Non-pigmented ciliary epithelial cell (primary cell): ENCODE results near the gene TAP2.

Experiments
- DNase-seq: peaks from one replicate; pipeline ENCODE4 v3.0.0-alpha.2; 2010; ENCODE audit warnings: low read depth

The TAP2 gene

DNA sequence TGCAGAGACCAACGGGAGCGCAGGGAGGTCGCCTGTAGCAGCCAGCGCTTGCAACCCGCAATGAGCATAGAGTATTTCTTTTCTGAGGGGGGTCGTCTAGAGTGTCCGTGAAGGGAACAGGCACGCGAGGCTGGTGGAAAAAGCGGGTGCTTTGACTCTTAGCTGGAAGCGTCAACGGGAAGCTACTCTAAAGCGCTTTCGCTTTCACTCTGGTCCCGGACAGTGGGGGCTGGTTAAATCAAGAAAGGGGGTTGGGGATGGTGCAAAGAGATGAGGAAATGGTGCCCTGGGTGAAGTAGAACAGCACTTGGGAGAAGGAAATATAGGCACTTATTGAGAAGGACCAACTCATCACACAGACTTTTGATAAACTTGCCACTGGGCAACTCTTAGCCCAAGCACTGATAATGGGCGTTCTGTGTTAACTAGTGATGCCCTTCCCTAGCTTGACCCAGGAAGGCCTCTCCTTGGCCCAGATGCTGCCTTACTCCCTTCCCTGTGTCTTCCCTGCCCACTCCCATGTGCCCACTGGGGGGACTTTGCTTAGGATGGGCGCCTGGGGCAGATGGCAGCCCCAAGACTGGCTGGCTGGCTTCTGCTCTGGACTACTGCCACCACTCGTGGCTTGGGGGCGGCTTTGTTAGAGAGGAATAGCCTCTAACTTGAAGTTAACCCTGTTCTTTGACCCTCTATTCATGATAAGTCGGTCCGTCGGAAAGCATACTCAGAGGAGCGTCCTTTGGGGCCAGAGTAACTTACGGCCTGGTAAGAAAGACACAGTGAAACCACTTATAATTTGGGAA lies 16.0 kb upstream of the TAP2 start:
- DNase-seq, result no peak

DNA sequence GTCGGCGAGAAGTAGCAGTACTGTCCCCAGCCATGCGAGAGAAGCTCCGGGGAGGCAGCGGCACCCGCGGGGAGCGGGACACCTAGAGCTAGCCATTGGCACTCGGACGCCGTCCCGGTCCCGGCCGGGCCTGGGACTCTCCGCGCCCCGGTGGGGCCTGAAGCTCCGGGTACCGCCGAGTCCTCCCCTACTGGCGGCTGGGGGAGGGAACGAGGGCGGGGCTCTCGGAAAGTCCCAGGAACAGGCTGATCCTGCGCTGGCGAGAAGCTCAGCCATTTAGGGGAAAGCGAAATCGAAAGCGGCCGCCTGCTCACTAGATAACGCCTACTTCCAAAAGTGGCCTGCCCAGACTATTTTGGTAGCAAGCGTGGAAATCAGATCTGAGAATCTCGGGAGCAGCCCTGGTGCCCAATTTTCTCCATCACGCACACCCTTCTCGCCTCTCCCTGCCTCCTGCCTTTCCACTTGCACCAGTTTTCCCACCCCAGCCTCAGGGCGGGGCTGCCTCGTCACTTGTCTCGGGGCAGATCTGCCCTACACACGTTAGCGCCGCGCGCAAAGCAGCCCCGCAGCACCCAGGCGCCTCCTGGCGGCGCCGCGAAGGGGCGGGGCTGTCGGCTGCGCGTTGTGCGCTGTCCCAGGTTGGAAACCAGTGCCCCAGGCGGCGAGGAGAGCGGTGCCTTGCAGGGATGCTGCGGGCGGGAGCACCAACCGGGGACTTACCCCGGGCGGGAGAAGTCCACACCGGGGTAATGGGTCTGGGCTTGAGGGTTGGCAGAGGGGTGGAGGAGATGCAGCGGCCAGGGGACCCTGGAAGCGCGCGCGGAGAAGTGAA lies 15.2 kb upstream of the TAP2 start, which contains the start of the genes PSMB9 and TAP1:
Gene PSMB9, plus strand, starts transcription at position 652 of the 835 bp plus-strand sequence. Its CDS starts 38 bp downstream, at position 690.
Gene TAP1, minus strand, starts transcription at position 164 of the 835 bp plus-strand sequence. Its CDS starts 68 bp downstream, at position 96.
- DNase-seq, result peak; percentile 57

DNA sequence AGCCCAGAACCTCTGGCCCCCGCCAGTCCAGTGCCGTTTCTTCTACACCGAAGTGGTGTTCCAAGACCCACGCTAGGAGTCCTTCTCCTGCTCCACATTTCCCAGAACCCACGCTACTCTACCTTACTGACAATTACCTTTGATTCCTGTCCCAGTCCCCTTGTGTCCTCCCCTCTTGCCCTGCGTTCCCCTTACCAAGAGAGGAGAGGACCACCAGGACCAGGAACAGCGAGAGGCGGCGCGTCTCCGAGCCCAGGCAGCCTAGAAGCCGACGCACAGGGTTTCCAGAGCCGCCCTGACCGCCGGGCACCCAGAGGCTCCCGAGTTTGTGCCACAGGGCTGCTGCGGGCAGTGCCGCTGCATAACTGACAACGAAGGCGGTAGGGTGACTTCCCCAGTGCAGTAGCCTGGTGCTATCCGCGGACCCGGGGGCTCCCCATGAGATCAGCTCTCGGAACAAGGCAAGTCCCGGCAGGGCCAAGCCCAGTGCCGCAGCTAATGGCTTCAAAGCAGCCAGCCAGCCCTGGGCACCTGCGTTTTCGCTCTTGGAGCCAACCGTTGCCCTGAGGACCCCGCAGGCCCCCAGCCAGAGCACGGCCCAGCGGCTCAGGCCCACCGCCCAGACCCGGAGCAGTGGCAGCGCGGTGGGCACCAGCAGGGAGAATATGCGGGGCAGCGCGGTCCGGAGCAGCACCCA lies 14.5 kb upstream of the TAP2 start:
- no peak for DNase-seq

DNA sequence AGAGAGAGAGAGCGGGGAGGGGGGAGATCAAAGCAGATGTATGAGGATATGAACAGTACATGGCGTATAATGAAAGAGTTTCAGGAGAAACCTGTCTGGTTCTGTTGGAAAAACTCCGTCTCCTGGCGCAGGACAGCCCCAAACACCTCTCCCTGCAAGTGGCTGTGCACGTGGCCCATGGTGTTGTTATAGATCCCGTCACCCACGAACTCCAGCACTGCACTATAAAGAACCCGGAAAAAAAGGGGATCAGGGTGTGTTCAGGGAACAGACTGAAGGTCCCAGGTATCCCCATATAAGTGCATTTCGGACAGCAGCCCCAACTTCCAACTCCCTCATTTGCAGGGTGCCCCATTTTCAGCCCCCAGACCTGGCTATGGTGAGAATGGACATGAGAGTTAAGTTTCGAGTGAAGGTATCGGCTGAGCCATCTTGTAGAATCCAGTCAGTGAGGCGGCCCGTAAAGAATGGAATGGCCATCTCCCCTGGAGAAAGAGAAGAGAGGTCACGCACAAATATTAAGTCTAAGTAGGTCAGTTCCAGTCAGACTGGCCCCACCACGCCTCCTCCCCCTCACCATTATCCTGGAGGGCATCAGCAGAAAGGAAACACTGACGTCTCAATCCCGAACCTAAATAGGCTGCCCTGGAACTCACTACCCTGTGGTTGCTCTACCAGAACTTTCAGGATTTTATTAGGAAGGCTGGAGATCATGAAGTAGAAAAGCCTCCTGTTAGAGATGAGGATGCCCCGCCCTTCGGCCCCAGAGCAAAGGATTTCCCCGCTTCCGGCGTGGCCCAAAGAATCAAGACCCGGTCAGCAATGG lies 13.7 kb upstream of the TAP2 start:
- no peak for DNase-seq

DNA sequence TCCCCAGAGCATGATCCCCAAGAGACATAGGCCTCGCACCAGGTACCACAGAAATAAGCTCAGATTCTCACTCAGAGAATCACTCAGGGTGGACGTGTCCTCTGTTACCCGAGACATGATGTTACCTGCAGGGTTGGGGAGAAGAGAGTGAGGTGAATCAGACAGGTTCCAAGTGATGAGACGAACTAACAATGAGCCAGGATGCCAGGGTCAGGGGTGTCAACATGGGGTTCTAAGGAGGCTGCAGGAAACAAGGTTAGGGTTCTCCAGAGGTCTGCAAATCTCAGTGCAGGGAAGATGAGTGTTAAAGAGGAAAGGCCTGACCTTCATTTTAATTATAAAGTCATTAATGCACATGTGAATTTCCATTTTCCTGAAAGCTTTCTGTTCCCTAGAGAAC lies 12.5 kb upstream of the TAP2 start:
- no peak for DNase-seq

DNA sequence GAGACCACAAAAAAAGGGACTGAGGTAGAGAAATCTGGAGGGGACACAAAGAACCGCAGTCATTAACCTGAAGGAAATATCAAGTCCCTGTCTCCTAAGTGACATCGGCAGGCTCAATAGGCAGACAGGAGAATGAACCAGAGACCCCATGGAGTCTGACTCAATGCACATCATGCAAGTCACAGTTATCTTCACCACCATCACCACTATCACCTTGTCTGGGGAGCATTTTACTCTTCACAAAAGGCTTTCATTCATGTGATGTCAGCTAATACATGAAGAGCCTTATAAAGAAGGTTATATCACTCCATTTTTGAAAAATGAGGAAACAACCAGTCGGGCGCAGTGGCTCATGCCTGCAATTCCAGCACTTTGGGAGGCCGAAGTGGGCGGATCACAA lies 10.6 kb upstream of the TAP2 start:
- no peak for DNase-seq

DNA sequence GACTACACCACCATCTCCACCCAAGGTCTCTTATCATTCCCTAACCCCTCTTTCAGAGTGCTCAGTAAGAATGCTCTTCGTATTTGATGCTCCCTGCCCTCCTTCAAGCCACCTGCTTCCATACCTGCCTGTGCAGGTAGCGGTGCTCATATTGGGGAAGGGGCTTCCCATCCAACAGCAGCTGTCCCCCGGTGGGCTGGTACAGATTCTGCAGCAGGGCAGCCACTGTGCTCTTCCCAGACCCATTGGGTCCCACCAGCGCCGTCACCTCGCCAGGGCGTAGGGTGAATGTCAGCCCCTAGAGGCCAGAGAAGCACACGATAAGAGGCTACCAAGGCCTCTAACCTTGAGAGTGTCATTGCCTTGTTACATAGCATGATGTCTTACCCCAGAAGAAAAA lies 9.3 kb upstream of the TAP2 start:
- no peak for DNase-seq

DNA sequence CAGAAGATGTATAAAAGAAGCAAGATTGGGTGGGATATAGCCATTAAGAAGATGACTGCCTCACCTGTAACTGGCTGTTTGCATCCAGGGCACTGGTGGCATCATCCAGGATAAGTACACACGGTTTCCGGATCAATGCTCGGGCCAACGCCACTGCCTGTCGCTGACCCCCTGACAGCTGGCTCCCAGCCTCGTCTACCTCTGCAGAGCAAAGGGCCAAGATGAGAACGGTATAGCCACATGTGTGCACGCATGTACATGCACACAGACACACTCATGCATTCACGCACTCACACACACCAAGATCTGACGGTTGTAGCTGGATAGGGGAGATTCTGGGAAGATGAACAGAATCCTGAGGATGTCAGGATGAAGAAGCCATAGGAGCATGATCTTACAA lies 8.5 kb upstream of the TAP2 start:
- DNase-seq, result no peak

DNA sequence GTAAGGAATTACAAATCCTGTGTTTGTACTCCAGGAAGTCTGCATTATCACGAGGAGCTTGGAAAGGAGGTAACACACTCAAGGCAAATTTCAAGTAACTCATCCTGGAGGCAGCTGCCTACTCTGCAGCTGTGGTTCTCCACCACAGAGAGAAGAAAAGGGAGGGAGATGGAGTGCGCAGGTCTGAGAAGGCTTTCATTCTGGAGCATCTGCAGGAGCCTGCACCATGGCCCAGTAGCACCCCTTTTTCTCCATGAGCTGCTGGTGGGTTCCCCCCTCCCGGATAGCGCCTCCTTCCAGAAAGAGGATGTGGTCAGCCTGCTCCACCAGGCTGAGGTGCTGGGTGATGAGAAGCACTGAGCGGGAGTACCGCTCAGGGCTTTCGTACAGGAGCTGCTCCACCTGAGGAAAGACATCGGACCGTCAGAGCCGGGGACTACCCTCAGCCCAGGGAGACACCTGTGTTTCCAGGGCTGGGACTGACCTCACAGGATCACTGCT lies 6.9 kb upstream of the TAP2 start:
- DNase-seq, result no peak

DNA sequence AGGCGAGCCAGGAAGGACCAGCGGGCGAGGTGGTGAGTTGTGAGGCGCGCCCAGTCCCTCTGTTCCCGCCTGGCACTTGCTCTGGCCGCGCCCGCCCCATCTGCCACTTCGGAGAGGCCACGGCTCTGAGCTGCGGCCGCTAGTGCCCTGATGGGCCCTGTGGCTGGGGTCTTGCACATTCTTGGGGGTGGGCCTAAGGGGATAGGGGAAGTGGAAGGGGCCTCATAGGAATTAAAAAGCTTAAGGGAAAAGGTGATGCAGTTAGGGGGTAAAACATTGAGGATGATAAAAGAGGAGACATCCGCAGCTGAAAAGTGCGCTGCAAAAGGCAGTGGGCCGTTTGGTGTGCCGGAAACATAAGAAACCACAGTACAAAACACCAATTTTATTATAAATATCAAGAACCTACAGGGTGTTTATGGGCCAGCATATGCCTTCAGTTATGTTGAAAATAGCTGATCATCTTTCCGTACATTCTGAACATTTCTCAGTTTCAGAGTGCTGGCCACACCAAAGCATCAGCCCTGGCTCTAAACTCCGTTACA lies 6.4 kb upstream of the TAP2 start:
- no peak for DNase-seq

DNA sequence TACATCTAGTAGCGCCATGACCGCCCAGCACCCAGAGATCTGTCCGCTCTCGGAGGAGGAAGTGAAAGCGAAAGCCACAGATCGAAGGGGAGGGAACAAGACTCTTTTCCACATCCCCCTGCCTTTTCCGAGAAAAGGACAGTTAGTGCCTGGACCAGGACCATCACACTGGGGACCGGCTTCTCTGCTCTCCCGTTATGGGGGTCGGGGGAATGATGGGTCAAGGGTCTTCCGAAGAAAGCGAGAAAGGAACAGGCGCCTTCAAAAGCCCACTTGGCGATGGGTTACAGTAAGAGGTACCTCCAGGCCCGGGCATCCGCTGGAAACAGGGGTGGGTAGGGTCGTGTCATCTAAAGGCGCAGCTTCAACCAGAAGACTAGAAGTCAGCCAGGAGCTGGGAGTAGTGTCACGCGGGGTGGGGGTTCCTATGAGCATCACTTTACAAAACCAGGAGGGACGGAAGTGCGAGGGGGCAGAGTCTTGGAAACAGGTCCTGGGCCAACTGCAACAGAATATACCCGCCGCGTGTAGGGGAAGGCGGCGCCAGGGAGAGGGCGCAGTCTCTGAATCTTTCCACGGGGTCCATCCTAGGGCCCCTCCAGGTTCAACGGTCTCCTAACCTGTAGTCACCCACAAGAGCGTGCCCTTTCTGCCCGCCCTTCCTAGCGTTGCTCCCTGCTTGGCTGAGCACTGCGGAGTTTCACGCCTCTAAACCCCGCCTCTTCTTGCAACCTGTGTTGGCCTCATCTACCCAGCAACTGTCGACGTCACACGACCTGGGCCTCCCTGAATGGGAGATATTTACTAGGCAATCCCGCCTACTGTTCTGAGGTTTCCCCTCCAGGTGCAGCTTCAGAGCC lies 5.7 kb upstream of the TAP2 start, which contains the start of gene PSMB8:
Gene PSMB8, minus strand, starts transcription at position 69 of the 860 bp plus-strand sequence. Its CDS starts 51 bp downstream, at position 18.
- peak; percentile 65 for DNase-seq

DNA sequence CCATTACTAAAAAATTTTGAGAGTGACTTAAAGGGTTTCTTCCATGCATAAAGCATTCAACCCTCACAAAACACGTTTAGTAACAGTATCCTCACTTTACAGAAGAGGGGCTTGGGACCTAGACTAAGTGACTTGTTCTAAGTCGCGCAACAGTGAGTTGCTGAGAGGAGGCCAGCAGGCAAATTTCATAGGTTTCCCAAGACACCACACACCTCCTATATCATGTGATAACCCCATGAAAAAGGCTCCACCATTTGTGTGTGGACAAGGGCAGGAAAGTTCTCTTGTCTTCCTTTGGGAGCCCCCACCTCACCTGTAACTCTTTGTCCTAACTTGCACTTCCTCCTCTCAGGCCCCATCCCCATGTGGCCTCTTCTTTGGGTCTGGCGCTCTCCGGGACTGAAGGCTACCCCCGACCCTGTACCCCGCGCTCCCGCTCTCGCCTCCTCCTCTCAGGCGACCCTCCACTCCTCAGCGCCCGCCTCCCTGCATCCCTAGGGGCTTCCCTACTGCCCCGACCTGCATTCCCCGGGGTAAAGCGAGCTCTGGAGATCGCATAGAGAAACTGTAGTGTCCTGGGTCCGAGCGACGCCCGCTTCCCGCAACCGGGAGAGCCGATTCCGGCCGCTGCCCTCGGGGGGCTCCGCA lies 4.9 kb upstream of the TAP2 start:
- DNase-seq, result no peak

DNA sequence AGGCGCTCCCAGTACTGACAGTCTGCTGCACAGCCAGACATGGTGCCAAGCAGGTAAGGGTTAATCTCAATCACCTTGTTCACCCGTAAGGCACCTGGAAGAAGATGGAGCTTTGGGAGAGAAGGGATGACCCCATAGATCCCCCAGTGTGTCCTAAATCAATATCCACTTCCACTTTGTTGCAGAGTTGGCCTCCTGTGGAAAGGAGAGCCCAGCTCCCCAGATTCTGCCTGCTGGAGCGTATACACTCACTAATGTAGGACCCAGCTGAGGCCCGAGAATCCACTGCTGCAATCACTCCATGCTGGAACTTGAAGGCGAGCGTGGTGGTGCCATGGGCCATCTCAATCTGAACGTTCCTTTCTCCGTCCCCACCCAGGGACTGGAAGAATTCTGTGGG lies 4.2 kb upstream of the TAP2 start:
- no peak for DNase-seq

DNA sequence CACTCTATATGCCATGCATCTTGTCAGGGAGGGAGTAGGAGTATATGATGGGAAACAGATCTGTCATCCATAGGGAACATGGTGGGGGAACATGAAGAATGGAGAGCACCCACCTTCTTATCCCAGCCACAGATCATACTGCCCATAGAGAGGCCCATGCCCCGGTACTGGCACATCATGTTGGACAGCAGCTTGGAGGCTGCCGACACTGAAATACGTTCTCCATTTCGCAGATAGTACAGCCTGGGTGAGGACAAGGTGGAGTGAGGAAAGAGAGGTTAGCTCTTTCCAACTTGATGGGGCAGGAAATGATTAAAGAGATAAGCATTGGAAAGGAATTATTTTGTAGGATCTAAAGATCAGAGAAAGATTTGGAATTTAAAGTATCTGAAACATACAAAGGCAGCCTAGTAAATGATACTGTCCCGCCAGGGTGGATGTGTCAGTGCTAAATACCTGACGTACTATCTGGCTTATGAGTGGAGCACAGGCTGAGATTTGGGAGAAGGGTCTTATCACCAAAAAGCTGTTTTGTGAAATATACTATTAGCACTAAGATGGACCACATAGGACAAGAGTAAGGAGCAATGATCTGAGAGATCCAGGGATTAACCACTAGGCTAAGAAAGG lies 3.6 kb upstream of the TAP2 start:
- no peak for DNase-seq

DNA sequence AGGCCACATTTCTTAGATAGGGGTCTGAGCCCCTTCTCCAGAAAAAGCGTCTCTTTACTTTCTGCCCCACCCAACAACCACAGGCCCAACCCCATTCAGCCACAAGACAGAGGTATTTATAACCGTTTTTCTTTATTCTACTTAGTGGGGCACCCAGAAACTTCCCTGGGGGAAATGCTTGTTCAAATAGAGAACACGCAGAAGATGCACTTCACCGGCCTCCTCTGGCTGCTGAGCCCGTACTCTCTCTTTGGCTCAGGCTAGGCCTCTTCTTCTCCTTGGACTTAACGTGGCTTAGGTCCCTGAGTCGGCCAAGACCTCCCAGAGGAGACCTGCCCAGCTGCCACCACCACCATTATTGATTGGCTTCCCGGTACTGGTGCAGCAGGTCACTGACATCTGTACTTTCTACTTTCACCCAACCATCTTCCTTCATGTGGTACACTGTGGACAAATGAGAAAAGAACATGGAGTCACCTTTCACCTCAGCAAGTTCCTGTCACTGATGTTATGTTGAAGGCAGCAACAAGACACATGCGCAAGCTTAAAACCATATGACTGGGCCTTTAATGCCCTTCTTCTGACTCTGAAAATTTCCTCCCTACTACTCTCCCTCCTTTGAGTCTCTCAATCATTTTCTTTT lies 2.2 kb upstream of the TAP2 start:
- DNase-seq, result no peak

DNA sequence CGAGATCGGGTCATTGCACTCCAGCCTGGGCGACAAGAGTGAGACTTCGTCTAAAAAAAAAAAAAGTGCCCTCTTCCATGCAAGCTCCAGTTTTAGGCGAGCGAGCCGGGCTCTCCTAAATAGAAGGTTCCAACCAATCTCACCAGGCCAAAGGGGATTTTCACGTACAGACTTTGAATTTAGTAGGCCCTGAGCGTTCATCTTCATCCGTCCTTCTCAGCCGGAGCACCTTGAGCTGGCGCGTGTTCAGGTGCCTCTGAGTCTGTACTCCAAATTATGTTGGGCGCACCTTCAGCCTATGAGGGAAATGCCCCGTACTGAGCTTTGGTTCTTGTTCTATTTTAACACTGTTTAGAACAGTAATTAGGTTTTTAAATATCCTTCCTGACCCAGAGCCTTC lies 817 bp upstream of the TAP2 start:
- no peak for DNase-seq

DNA sequence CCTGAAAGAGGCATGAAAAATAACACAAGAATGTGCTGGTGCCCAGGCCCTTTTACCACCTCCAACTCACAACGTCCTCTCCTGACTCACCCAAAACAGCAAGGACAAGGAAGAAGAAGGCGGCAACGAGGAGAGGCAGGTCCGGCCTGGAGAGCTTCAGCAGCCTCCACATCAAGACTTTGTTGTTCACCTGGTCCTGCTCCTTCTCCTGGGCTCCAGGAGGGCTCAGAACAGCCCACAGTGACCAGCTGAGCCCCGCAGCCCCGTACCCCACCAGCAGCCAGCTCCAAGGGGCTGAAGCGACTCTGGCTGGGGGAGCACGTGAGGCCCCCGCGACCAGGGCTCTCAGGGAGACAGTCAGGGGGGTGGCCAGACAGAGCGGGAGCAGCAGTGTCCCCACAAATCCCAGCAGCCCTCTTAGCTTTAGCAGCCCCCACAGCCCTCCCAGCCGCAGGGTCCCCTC lies 857 bp downstream of the TAP2 start:
- no peak for DNase-seq

DNA sequence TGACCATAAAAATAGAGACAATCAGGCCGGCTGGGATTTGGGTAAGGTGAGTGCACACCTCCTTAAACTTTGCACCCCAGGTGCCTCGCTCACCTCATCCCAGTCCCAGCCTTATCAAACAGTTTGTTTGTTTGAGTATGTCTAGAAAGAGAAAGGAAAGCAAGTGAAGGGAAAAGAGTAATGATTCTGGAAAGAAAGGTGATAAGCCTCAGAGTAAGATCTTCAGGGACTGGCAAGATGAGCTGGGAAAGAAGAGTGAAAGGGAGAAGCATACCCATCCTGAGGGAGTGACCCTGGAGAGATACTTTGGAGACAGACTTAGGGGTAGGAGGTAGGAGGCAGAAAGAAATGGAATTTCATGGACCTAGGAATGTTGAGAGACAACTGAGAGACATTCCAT lies 1.7 kb downstream of the TAP2 start:
- no peak for DNase-seq
